ENCODE results near the gene BRAF.

DNA sequence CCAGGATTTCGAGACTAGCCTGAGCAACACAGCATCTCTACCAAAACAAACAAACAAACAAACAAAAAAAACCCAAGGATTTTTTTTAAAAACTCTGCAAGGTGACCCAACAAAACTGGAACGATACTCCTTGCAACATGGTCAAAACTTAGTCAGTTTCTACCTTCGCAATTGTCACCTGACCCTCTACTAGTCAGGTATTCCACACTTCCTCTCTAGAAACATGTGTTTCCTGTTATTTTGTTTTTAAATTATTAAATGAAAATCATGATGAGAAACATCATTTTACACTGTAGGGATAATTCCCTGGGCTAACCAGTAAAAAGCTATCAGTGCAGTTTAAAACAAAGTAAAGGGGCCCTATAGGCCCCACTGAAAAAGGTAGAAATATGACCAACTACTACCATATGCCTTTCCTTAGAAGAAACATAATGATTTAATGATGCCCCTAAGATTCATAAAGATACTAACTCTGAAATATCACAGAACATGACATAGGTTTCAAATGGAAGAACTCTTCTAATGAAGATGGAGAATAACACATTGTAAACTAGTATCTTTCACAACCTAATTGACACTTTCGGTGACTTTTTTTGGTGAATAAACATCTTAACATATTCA, 8.7 kb downstream of the BRAF start:
- TF ChIP-seq, protein P1, sequence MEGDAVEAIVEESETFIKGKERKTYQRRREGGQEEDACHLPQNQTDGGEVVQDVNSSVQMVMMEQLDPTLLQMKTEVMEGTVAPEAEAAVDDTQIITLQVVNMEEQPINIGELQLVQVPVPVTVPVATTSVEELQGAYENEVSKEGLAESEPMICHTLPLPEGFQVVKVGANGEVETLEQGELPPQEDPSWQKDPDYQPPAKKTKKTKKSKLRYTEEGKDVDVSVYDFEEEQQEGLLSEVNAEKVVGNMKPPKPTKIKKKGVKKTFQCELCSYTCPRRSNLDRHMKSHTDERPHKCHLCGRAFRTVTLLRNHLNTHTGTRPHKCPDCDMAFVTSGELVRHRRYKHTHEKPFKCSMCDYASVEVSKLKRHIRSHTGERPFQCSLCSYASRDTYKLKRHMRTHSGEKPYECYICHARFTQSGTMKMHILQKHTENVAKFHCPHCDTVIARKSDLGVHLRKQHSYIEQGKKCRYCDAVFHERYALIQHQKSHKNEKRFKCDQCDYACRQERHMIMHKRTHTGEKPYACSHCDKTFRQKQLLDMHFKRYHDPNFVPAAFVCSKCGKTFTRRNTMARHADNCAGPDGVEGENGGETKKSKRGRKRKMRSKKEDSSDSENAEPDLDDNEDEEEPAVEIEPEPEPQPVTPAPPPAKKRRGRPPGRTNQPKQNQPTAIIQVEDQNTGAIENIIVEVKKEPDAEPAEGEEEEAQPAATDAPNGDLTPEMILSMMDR (IDR thresholded peaks at IDR 0.05; ENCODE audit: low read length): no peak
- no peak for TF ChIP-seq EZH2 (IDR thresholded peaks at IDR 0.05; ENCODE audit: borderline replicate concordance, low read length)

All from OCI-LY1 (cell line).